Measurements from ENCODE around the gene RABGAP1L.

The RABGAP1L gene

DNA sequence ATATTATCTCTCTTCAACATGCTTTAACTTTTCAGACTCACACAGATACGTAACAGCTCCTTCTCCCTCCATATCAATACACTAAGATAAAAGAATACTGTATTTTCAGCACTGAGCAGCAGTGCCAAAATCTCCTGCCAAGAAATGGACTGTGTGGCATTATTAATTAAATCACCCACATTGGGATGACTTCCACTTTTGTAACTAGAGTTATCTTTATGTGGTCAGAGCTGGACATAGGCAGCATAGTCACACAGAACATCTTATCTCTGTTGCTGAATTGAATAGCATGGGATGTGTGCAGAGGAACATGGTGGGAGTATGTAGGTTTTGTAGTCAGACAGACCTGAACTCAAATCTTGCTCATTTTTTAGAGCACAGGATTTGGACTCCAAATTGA, 799.1 kb downstream of the RABGAP1L start:
- TF ChIP-seq, protein P1, sequence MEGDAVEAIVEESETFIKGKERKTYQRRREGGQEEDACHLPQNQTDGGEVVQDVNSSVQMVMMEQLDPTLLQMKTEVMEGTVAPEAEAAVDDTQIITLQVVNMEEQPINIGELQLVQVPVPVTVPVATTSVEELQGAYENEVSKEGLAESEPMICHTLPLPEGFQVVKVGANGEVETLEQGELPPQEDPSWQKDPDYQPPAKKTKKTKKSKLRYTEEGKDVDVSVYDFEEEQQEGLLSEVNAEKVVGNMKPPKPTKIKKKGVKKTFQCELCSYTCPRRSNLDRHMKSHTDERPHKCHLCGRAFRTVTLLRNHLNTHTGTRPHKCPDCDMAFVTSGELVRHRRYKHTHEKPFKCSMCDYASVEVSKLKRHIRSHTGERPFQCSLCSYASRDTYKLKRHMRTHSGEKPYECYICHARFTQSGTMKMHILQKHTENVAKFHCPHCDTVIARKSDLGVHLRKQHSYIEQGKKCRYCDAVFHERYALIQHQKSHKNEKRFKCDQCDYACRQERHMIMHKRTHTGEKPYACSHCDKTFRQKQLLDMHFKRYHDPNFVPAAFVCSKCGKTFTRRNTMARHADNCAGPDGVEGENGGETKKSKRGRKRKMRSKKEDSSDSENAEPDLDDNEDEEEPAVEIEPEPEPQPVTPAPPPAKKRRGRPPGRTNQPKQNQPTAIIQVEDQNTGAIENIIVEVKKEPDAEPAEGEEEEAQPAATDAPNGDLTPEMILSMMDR (IDR thresholded peaks at IDR 0.05; ENCODE audit: insufficient read depth, low read length, missing control alignments) = no peak
- ChIA-PET POLR2A (no interaction called here), CTCF (interaction anchor here (0.7 kb wide), 1 partner anchor 16 kb away, joined by 3 read pairs; no protein-coding TSS in a partner anchor)
- no peak for DNase-seq (ENCODE audit: low read depth, low spot score)
- H3K4me3 ChIP-seq (ENCODE audit: low read depth, low read length) = no peak overlapping the region

DNA sequence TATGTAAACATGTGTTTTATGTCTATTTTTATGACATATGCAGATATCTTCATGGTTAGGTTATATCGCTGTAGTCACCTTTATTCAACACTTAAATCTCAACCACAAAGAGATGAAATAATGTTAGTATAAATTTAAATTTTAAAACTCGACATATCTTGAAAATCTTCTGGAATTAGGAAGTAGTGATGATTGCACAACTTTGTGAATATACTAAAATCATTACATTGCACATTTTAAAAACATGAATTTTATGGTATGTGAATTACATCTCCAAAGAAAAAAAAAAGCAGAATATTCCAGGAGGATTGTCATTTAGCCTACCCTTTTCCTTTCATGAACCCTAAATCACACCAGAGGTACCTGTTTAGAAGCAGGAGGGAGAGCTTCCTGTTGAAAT, 801.0 kb downstream of the RABGAP1L start:
- ChIA-PET CTCF (no interaction called here), POLR2A (no interaction called here)
- no peak overlapping the region for H3K4me3 ChIP-seq (ENCODE audit: low read depth, low read length)
- DNase-seq (ENCODE audit: low read depth, low spot score) = no peak
- TF ChIP-seq, protein P1 (IDR thresholded peaks at IDR 0.05; ENCODE audit: insufficient read depth, low read length, missing control alignments) = no peak

DNA sequence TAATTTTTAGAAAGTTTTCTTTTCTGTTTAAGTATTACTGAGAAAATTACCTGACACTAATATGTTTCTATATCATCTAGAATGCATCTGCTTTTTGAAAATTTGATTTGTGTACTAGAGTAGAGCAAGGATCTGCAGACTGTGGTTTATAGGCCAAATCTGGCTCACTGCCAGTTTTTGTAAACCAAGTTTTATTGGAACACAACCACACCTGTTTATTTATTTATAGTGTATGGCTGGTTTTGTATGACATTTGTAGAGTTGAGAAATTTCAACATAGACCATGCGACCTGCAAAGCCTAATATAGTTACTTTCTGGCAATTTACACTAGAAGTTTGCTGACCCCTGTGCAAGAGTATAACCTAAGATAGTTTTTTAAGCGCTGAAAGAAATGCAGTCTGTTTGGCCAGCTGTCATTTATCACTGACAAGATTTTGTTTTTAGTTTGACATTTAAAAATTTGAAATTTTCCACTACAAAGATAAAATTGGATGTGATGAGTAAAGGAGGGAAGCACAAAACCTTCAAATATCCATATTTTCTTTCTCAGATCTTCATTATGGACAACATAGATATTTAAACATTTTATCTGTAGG, 804.3 kb downstream of the RABGAP1L start:
- ChIA-PET POLR2A (no interaction called here), CTCF (no interaction called here)

DNA sequence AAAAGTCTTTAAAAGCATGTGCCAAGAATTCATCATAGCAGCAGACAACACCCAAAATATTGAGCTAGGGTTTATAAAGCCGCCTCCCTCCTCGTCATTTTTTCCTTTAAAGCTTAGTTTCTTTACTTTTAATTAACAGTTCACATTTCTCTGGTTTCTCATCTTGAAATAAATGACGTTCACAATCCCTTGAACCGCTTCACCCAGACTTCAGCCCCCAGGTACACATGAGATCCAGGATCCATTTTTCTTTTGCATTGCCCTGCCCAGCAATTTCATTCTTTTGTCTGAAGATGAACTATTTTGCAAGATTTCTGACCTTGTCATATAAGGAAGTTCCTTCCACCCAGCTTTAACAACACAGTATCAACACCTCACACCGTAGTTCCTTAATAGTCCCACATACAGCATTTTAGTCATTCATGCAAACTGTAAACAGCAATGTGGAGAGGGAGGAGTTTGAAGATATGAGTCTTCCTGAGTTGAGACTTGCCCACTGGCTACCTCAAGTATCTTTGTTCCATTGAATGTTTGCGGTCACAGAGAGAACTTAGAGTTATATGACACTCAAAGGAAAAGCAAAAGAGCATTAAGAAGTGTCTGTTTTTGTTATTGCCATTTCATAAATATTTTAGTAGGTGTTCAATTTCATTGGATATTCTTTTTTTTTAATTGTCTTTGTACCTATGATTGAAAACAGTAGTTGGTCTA, 805.1 kb downstream of the RABGAP1L start:
- POLR2A ChIA-PET = no interaction called here
- H3K4me3 ChIP-seq (ENCODE audit: low read depth, low read length) = no peak overlapping the region
- CTCF ChIA-PET = no interaction called here
- TF ChIP-seq, protein P1 (IDR thresholded peaks at IDR 0.05; ENCODE audit: insufficient read depth, low read length, missing control alignments) = no peak
- DNase-seq (ENCODE audit: low read depth, low spot score) = no peak

More for the DNA sequence above, 804.3 kb downstream of the RABGAP1L start:
- no peak for DNase-seq (ENCODE audit: low read depth, low spot score)
- TF ChIP-seq, protein P1 (IDR thresholded peaks at IDR 0.05; ENCODE audit: insufficient read depth, low read length, missing control alignments) = no peak
- no peak overlapping the region for H3K4me3 ChIP-seq (ENCODE audit: low read depth, low read length)

DNA sequence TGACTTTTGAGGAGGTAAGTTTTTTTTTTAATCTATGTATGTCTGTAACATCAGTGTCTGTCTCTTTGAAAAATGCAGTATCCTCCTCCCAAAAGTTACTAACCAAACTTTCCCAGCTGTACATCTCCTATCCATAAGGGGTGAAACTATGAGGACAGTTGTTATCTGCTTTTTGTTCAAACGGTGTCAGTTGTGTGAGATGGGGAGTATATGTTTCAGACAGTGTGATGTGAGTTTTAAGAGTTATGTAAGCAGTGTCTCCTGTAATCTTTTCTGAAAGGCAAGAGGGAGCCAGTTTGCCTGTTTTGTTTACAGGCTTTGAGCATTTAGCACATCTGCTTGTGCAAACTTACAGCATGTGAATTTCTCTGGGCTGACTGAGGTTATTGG, 805.6 kb downstream of the RABGAP1L start:
- TF ChIP-seq, protein P1 (IDR thresholded peaks at IDR 0.05; ENCODE audit: insufficient read depth, low read length, missing control alignments) = no peak
- H3K4me3 ChIP-seq (ENCODE audit: low read depth, low read length) = no peak overlapping the region
- CTCF ChIA-PET = no interaction called here
- POLR2A ChIA-PET = no interaction called here
- no peak for DNase-seq (ENCODE audit: low read depth, low spot score)

DNA sequence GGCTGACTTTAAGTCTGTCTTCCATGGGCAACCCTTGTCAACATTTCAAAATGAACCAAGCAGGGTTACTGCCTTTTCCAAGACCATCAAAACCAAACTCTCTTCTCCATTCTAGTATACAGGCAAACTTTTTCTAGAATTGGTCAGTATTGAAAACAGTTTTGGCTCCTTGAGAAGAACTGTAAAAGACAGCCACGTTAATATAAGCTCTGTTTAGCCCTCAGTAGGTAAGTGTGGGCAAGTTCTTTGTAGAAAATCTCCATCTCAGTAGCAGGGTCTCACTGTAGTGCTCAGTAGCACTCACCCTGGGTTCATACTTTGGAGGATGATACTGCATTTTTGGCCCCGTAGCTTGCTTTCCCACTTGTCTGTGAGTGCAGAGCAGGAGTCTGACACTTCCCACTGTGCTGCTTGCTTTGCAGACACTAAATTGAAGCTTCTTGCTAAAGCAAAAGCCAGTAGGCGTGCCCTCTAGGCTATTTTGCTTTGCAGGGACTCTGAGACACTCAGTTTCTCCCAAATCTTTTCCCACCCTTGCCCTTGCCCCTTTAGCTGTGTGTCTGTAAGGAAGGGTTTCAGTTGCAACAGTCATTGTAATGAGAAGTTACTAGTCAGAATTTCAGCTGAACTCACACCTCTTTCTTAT, 806.2 kb downstream of the RABGAP1L start:
- ChIA-PET CTCF (interaction anchor here (1.1 to 1.2 kb wide), 2 partner anchors 17 to 26 kb away, joined by 3 to 5 read pairs; no protein-coding TSS in a partner anchor), POLR2A (interaction anchor here (0.6 kb wide), 1 partner anchor 20 kb away, joined by 4 read pairs; no protein-coding TSS in a partner anchor)
- H3K4me3 ChIP-seq (ENCODE audit: low read depth, low read length) = no peak overlapping the region
- TF ChIP-seq, protein P1 (IDR thresholded peaks at IDR 0.05; ENCODE audit: insufficient read depth, low read length, missing control alignments) = no peak
- DNase-seq (ENCODE audit: low read depth, low spot score) = no peak
